ENCODE measurements around the gene TRABD2B.

Gene TRABD2B

GRCh38 chr1:47772960-47773682, 224.1 kb downstream of the TRABD2B start:
- DNase-seq (ENCODE audit: low spot score), result no peak

GRCh38 chr1:47772281-47772680, 224.9 kb downstream of the TRABD2B start:
- no peak for DNase-seq (ENCODE audit: low spot score)

- no peak for DNase-seq (ENCODE audit: low spot score)
These were observed 225.4 kb downstream of the TRABD2B start for GRCh38 chr1:47771751-47772150.

GRCh38 chr1:47769983-47770382, 227.2 kb downstream of the TRABD2B start:
- DNase-seq (ENCODE audit: low spot score), result no peak

GRCh38 chr1:47769295-47769694, 227.9 kb downstream of the TRABD2B start:
- DNase-seq (ENCODE audit: low spot score), result no peak

GRCh38 chr1:47767741-47768100, 229.5 kb downstream of the TRABD2B start:
- DNase-seq (ENCODE audit: low spot score), result no peak

- no peak for DNase-seq (ENCODE audit: low spot score)
These were observed 230.1 kb downstream of the TRABD2B start for GRCh38 chr1:47766832-47767740.

- no peak for DNase-seq (ENCODE audit: low spot score)
These were observed 231.3 kb downstream of the TRABD2B start for GRCh38 chr1:47765742-47766485.

- no peak for DNase-seq (ENCODE audit: low spot score)
These were observed 231.9 kb downstream of the TRABD2B start for GRCh38 chr1:47765236-47765635.

- DNase-seq (ENCODE audit: low spot score), result no peak
These were observed 232.6 kb downstream of the TRABD2B start for GRCh38 chr1:47764461-47765046.

- DNase-seq (ENCODE audit: low spot score), result no peak
These were observed 233.5 kb downstream of the TRABD2B start for GRCh38 chr1:47763591-47764171.

- no peak for DNase-seq (ENCODE audit: low spot score)
These were observed 235.2 kb downstream of the TRABD2B start for GRCh38 chr1:47761974-47762373.

- DNase-seq (ENCODE audit: low spot score), result no peak
These were observed 235.8 kb downstream of the TRABD2B start for GRCh38 chr1:47761201-47761930.

GRCh38 chr1:47759936-47760629, 237.1 kb downstream of the TRABD2B start:
- DNase-seq (ENCODE audit: low spot score), result no peak

GRCh38 chr1:47759251-47759935, 237.8 kb downstream of the TRABD2B start:
- no peak for DNase-seq (ENCODE audit: low spot score)

GRCh38 chr1:47758341-47759250, 238.6 kb downstream of the TRABD2B start:
- DNase-seq (ENCODE audit: low spot score), result no peak

GRCh38 chr1:47757226-47757975, 239.8 kb downstream of the TRABD2B start:
- no peak for DNase-seq (ENCODE audit: low spot score)

- no peak for DNase-seq (ENCODE audit: low spot score)
These were observed 240.8 kb downstream of the TRABD2B start for GRCh38 chr1:47756411-47756810.
